HUES48 (cell line): ENCODE results near the gene ZNF724.

Experiments used
- H3K27ac ChIP-seq: one replicate; pipeline ENCODE4 v1.7.0; 2013; ENCODE audit warnings: low read depth, low read length, inconsistent platforms
- H3K27me3 ChIP-seq: 2 replicates; pipeline ENCODE4 v1.6.1; 2013; ENCODE audit warnings: mild to moderate bottlenecking, low read length; ENCODE audit not compliant: control insufficient read depth, insufficient read depth
- H3K36me3 ChIP-seq: 2 replicates; pipeline ENCODE4 v1.6.1; 2013; ENCODE audit warnings: low read length; ENCODE audit not compliant: control insufficient read depth, insufficient read depth
- H3K4me1 ChIP-seq: 2 replicates; pipeline ENCODE4 v1.6.1; 2013; ENCODE audit warnings: mild to moderate bottlenecking, low read length; ENCODE audit not compliant: control insufficient read depth, insufficient read depth
- H3K4me3 ChIP-seq: 2 replicates; pipeline ENCODE4 v1.5.1; 2013; ENCODE audit warnings: mild to moderate bottlenecking, low read depth, low read length
- H3K9ac ChIP-seq: 2 replicates; pipeline ENCODE4 v1.6.1; 2013; ENCODE audit warnings: mild to moderate bottlenecking, low read depth, low read length, moderate library complexity
- H3K9me3 ChIP-seq: 2 replicates; pipeline ENCODE4 v1.6.1; 2013; ENCODE audit warnings: low read length; ENCODE audit not compliant: control insufficient read depth, insufficient read depth

The ZNF724 gene

DNA sequence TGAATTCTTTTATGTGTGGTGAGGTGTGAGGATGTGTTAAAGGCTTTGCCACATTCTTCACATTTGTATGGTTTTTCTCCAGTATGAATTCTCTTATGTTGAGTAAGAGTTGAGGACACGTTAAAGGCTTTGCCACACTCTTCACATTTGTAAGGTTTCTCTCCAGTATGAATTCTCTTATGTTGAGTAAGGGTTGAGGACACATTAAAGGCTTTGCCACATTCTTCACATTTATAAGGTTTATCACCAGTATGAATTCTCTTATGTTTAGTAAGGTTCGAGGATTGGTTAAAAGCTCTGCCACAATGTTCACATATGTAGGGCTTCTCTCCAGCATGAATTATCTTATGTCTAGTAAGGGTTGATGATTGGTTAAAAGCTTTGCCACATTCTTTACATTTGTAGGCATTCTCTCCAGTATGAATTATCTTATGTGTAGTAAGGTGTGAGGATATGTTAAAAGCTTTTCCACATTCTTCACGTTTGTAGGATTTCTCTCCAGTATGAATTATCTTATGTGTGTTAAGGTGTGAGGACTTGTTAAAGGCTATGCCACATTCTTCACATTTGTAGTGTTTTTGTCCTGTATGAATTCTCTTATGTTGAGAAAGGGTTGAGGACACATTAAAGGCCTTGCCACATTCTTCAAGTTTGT lies 27.1 kb downstream of the ZNF724 start:
- no peak overlapping the region for H3K9ac ChIP-seq
- peaks cover 95% of the 10 kb centered on the region for H3K36me3 ChIP-seq
- peaks cover 91% of the 10 kb centered on the region for H3K9me3 ChIP-seq

DNA sequence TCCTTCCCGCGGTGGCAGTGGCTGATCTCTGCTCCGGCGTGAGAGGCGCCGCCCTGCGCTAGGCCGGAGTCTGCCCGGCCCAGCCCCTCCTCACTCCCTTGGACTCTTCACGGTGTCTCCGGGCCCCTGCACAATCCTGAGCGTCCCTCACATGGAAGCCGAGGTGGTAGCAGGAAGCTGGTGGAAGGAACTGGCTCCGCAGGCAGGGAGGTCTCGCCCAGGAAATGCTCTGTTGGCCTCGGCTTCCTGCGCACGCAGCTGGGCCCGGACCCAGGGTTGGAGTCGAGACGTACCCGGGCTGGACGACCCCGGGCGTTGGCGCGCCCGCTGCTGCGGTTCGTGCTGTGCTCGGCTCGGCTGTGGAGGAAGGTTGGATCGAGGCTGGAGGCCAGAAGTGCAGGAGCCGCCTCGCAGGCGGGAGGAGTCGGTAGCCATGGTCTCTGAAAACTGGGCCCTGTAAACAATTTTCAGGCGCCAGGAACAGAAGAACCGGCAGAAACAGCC lies 46.3 kb downstream of the ZNF724 start:
- no peak overlapping the region for H3K4me3 ChIP-seq
- no peak overlapping the region for H3K27ac ChIP-seq
- peaks cover 15% of the 10 kb centered on the region; the same call in 1 of the 2 replicates for H3K9me3 ChIP-seq
- no peak overlapping the region for H3K9ac ChIP-seq
- no peaks in the 10 kb centered on the region for H3K4me1 ChIP-seq
- no peaks in the 10 kb centered on the region for H3K27me3 ChIP-seq
- H3K36me3 ChIP-seq, result no peaks in the 10 kb centered on the region

More for the DNA sequence above, 27.1 kb downstream of the ZNF724 start:
- H3K4me1 ChIP-seq, result no peaks in the 10 kb centered on the region
- H3K27me3 ChIP-seq, result no peaks in the 10 kb centered on the region
- no peak overlapping the region for H3K27ac ChIP-seq
- H3K4me3 ChIP-seq, result peak overlapping the region; percentile 36

DNA sequence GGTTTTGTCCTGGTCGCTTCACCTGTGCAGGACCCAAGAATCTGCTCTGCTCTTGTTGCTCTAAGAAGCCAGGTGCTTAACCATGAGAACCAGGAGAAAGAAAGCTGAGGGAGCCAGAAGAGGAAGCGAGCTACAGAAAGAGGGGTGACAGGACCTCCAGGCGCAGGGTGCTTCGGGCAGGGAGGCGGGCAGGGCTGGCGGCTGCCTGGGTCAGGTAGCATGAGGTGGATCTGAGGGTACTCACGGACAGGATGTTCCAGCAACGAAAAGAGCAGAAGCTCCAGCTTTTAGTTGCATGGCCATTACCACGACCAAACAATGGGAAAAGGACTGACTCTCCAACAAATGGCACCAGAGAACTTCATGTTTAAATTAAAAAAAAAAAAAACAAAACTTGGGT lies 59.9 kb downstream of the ZNF724 start:
- Histone ChIP-seq H3K27me3 (no peaks in the 10 kb centered on the region), H3K27ac (no peak overlapping the region), H3K9me3 (peaks cover 9% of the 10 kb centered on the region; the same call in 1 of the 2 replicates), H3K36me3 (no peaks in the 10 kb centered on the region), H3K4me3 (no peak overlapping the region), H3K4me1 (no peaks in the 10 kb centered on the region), H3K9ac (no peak overlapping the region)

DNA sequence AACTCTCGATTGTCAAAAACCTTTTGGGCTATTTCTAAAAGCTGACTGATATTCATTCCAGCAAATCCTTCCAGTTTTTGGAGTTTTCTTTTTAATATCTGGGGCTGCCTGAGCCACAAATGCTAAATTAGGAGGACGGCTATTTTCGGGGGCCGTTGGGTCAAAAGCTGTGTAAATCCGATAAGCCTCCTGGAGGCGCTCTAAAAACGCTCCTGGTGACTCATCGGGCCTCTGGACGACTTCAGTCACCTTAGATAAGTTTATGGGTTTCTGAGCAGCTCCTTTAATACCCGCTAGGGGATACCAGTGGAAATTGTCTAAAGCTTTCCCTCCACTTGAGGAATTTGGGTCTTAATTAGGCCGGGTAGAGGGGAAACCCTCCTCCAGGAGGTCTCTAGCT lies 66.9 kb downstream of the ZNF724 start:
- Histone ChIP-seq H3K27me3 (no peaks in the 10 kb centered on the region), H3K4me3 (no peak overlapping the region), H3K36me3 (no peaks in the 10 kb centered on the region)

More for the DNA sequence above, 66.9 kb downstream of the ZNF724 start:
- Histone ChIP-seq H3K9ac (no peak overlapping the region), H3K27ac (no peak overlapping the region), H3K9me3 (peaks cover 13% of the 10 kb centered on the region; the same call in 1 of the 2 replicates), H3K4me1 (no peaks in the 10 kb centered on the region)
